HG03095 (cell line): Measurements from ENCODE around the gene VAV2.

Source experiments
- ATAC-seq: cut with Tn5 transposase; IDR thresholded peaks from one replicate; pipeline ENCODE4 v1.9.1; 2021; ENCODE audit warnings: moderate library complexity; ENCODE audit not compliant: unreplicated experiment

Gene VAV2

DNA sequence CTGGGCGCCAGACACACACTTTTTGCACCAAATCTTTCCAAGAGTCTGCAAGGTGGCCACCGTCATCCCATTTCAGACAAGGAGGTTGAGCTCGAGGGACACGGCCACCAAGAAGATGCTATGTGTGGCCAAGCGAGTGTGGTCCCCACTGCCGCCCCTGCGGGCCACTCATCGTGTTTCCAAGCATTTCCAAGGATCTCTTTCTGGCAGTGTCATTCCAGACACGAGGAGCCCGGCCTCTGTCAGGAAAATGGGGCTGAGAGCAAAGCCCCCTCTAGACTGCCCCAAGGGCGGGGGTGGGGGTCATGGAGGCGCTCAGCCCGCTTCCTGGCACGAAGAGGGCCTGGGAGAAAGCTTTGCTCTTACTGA is 10.6 kb downstream of the VAV2 start:
- no peak for ATAC-seq

DNA sequence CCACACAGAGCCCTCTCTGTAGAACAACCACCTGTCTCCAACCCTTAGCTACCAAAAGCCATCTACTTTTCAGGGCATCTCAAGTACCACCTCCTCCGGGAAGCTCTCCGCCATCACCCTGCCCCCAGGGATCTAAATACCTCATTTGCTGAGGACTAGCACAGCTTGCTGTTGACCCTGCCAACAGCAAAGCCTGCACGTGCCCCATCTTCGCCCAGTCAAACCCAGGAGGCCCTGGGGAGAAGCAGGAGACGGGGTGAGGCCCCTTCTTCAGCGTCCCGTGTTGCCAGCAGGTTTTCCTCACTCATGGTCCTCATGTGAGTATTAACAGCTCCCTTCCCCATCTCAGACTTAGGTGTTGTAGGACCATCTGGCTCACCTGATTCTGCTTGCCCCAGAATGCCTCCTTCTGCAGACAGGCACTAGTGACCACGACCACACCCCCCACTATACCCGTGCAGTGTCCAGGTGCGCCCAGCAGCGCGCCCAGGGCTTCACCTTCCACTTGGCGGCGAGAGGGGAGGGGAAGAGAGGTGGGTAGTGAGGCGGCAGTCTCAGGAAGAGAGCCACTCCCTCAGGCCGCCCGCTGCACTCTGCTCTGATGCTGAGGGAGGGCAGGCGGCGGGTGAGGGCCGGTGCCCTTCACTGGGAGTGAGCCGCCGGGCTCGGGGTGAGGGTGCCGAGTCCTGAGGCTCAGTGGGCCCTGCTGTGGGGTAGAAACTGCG is 11.1 kb downstream of the VAV2 start:
- no peak for ATAC-seq

DNA sequence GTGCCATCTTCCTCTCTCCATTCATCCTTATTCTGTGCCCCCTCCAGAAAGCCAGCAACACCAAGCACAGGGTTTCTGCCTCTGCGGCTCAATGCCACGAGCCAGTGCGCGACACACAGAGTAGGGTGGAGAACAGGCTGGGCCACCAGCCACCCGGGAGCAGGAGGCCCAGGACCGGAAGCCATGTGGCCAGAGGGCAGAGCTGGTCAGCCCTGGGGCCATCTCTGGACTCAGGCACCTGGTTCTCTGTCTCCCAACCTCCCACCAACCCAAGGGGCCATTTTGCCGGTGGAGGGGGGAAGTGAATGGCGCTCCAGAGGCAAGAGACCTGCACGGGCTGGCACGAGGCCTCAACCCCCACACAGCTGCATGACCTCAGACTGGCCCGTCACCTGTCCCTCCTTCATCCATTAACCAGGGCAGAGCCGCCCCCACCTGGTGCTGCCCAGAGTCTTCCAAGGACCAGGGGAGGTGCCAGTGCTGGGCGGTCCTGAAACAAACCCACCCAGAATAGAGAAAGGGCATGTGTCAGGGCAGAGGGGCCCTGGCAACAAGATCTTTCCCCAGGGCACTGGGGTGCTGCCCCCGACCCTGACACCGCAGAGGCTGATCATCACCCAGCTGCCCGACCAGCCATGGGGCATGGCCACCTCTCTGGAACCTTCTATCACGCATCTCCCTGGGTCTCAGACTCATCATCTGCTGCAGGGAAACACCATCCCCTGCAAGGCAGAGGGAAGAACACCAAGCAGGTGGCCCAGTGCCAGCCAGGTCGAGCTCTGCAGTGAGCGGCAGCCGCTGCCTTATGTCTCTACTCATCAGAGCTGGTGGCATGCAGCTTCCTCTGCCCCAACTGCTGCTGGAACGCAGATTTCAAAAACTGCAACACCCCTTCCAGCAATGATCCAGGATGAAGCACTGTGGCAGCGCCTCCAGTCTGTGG is 11.9 kb downstream of the VAV2 start:
- ATAC-seq: peak; percentile 8

DNA sequence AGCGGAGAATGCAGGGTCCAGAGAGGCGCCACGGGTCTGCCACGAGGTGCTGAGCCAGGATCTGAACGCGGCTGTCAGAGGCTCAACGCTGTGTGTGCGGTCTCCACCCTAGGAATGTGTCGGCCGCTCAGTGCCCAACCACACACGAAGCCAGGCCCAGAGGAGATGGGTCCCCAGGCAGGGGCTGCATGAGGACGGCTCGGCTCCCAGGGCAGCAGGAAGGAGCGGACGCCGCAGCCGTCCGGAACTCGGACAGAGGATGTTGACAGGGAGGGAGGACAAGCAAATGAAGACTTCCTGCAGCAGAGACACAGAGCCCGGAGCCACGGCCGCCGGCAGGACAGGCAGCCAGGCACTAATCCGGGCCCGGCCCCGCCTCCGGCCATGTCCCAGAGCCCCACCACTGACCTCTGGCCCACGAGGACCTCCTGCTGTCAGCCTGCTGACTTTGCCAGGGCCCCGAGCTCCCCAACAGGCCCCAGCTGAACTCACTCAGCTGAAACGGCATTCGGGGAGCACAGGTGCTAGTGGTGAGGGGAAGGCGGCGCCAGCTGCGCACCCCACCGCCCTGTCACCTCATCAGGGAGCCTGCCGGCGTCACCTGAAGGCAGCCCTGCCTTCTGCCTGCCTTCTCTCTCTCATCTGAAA is 12.7 kb downstream of the VAV2 start:
- ATAC-seq: peak; percentile 60

DNA sequence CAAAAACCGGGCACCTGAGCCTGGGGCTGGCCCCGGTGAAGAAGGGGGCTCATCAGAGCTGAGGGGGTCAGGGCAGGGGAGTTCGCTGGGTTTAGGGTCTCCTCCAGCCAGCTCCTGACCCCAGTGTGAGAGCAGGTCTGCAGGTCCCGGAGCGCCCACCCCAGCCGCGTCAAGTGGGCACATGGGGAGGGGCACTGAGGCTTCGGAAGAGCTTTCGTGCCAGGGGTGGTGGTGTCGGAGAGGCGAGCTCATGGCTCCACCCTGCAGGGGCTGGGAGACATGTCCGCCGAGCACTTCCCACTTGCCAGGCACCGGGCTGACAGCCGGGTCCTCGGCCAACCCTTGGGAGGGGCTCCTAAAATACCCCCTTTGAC is 13.2 kb downstream of the VAV2 start:
- ATAC-seq: no peak

DNA sequence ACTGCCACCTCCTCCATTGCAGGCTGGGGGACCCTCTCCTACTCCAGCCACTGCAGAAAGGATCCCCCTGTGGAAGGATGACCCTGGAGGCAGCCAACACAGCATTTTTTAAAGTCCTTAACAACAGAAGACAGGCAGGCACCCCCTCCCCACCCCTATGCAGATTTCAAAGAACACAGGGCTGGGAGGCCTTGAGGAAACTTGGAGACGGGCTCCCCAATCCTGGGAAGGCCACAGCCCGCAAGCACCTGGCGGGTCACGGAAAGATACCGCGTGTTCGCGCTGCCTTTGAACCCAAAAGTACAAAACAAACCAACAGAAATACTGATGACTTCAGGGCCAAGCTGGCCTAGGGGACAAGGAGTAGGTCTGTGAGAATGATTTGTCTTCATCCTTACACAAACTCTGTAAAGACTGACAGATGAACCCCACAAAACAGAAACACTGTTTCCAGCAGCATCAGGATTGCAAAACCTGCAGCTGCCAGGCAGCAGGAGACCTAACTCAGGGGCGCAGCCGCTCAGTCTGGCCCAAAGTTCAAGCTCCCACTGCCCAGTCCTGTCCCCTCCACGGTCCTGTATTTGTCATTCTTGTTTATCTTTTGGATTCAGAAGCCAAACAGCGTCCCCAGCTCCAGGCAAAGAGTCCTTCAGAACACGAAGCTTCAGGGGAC is 13.8 kb downstream of the VAV2 start:
- no peak for ATAC-seq

DNA sequence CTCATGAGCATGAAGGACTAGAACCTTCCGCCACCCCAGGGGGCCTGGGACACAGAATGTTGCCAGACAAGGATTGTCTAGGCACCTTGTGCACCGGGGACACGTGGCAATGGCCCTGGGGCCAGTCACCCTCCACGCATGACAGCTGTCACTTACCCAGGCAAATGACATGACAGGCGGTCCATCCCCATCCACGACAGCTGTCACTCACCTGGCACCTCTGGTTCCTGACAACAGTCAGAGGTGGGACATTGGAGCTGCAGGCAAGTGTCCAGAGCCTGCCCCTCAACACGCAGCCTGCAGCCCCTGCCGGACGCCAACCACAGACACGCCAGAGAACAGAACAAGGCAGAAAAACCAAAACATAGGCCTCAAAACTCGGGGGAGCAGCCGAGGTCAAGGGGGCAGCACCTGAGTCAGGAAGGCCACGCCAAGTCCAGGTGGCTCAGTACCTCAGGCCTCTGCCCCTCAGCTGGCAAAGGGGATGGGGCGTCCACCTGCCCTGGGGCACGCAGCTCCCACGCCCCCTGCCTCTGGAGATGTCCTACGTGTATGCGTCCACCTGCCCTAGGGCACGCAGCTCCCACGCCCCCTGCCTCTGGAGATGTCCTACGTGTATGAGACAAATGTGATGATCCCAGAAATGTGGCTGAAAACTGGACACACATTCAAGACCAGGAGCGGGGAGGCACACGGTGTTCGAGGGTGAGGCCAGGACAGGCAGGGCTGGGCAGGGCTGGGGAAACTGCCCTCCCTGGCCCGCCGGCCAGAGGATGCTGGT is 14.5 kb downstream of the VAV2 start:
- ATAC-seq: no peak

DNA sequence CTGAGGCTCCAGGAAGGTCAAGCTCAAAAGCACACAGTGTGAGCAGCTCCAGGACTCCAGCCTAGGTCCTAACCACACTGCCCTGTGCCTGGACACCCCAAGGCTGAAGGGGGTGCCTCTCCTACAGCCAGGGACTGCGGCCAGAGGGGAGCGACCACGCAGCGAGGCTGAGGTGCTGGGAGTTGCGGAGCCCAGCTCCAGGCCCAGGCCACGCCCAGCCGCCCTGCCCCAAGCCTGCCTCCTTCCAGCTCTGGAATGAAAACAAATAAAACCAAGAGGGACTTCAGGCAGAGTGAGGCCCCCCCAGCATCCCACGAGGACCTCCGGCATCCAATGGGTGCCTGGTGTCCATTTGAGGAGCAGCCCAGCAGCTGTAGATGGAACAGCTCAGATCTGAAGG is 15.2 kb downstream of the VAV2 start:
- no peak for ATAC-seq

DNA sequence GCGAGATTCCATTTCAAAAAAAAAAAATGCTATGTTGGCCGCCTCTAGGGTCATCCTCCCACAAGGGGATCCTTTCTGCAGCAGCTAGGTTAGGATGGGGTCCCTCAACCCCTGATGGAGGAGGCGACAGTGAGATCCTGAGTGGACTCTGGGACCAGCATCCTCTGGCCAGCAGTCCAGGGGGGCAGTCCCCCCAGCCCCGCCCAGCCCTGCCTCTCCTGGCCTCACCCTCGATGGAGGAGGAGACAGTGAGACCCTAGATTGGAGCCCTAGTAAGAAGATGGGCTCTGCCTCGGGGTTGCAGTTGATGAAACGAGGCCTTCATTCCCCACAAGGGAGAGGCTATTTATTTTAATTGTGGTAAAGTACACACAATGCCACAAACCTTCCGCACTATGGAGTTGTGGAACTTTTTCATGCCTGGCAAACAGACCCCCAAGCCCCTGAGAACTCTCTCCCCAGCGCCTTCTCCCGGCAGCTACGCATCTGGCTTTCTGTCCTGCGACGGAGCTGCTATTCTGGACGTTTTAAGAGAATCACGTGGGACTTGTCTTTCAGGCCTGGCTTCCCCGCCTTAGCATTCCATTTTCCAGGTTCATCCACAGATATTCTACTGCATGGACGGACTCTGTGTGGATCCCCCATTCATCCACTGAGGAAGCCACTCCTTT is 15.8 kb downstream of the VAV2 start:
- ATAC-seq: no peak

DNA sequence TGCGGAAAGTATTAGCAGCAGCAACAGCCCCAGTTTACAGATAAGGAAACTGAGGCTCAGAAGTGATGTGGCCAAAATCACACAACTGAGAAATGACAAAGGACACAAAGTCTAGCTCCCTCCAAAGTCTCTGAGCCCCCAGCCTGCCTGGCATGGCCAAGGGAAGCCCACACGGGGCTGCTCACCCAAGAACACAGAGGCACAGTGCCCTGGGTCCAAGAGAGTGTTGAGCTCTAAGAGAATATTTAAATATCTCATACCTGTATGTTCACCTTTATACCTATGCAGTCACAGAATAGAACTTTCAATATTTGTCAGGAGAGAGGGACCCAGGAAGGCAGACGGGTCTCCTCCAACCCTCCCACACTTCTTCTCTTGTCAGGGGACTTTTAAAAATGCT is 16.6 kb downstream of the VAV2 start:
- ATAC-seq: no peak

DNA sequence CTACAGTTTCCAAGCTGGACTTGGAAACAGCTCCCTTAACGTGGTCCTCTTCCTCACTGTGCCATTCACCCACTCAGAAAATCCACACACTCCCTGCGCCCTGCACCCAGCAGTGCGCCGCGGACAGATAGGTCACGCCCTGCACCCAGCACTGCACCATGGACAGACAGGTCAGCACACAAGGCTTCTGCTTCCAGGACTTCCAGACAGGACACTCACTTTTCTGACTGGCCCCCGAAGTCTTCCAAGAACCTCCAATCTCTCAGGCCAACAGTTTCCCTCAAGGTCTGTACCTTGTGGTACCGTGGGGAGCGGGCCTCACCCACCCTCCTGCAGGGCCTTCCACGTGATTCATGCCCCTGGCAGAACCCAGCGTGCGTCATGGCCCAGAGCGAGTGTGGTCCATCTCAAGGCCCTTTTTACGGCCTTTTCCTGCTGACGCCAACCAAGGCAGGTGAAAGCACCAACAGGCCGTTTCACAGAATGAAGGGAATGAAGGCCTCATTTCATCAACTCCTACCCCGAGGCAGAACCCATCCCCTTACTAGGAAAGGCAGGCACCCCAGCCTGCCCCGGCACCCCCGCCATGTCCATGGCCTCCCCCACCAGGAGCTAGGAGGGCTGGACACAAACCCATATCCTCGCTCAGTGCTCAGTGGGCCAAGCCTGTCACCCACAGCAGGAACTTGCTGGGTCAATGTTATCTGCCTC is 17.3 kb downstream of the VAV2 start:
- no peak for ATAC-seq

DNA sequence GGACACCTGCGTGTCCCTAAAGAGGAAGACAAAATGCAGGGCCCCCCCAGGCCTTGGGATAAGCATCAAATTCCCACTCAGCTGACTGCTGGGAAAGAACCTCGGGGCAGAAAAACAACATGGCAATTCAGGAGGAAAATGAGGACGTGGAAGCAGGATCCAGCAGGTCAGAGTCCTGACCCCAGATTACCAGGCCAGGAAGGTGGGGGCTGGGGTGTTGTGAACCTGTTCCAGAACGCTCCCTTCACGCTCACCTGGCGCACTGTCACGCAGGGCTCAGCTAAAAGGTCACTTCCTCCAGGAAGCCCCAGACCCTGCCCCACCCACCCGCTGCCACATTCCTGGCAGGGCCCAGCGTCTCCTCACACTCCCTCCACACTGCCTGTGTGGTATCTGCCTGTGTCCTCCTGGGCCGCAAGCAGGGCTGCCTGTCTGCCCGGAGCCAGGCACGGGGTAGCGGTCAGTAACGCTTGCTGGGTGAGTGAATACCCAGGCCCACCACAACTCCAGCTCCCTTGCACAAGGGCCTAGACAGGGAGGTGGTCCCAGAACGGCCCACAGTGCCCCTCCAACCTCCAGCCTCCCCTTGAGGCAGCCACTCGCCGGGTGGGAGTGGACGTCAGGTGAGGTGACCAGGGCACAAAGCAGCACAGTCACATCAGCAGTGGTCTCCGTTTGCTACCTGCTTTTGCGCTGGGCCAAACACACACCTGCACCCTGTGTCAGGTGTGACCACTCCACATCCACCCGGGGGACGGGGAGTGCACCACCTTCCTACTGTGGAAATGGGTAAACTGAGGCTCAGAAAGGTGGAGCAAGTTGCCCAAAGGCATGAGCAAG is 18.1 kb downstream of the VAV2 start:
- ATAC-seq: no peak

DNA sequence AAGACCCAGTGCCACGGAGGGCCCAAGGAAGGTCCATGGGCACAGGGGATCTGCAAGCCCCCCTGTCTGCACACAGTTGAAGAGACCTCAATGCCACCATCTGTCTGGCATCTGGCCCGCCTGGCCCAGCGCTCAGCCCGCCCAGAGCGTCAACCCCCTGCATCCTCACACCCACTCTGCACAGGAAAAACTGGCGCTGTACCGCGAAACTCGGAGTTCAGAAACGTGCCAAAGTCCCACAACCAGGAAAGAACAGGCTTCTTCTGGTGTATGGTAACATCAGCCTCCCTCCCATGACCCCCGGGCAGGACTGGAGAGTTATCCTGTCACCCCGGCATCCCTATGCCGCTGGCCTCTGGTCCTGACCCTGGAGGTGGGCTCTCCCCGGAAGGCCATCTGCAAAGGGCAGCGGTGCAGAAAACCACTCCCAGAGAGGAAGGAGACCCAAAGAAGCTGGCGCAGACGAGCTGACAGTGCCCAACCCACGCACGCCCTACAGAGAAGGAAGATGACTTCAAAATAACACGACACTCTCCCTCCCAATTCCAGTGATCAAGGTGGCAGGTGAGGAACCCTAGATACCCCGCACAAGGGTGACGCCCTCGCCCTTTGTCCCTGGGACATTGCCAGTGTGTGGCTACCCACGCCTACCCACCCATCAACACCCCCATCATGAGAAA is 18.9 kb downstream of the VAV2 start:
- ATAC-seq: no peak

DNA sequence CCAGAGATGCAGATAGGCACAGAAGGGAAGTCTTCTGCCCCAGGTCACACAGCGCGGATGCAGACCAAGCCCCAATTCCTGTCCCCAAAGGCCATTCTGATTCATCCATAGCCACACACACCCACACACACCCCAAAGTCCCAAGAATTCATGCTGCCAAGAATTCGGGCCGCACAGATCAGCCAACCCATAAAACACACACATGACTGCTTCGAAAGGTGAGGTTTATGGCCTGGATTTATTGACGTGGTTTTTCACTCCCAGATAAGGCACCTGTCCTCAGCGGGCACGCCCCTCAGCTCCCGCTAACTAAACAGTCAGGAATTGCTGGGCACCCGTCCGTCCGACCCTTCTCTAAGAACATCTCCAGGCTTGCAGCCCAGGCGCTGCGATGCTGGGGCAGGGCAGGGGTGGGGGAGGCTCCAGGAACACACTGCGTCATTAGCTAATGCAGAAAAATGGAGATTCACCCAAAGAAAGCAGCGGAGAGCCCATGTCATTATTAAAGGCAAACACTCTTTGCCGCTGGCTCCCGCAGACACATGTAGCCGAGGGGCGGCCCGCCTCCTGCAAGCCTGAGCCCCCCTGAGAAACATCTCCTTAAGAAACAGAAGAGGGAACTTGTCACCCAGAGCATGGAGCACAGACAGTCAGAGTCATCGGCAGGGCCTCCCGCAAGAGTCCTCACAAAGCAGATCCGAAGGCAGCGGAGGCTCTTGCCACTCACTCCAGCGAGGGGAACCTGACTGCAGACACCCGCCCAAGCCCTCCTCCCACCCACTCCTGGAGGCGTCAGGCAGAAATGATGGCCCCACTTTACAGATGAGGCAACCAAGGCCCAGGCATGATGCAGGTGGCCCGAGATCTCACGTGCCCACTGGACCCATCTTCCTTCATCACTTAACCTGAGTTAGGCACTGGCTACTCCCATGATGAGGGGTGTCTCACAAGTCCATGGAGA is 19.9 kb downstream of the VAV2 start:
- ATAC-seq: no peak

DNA sequence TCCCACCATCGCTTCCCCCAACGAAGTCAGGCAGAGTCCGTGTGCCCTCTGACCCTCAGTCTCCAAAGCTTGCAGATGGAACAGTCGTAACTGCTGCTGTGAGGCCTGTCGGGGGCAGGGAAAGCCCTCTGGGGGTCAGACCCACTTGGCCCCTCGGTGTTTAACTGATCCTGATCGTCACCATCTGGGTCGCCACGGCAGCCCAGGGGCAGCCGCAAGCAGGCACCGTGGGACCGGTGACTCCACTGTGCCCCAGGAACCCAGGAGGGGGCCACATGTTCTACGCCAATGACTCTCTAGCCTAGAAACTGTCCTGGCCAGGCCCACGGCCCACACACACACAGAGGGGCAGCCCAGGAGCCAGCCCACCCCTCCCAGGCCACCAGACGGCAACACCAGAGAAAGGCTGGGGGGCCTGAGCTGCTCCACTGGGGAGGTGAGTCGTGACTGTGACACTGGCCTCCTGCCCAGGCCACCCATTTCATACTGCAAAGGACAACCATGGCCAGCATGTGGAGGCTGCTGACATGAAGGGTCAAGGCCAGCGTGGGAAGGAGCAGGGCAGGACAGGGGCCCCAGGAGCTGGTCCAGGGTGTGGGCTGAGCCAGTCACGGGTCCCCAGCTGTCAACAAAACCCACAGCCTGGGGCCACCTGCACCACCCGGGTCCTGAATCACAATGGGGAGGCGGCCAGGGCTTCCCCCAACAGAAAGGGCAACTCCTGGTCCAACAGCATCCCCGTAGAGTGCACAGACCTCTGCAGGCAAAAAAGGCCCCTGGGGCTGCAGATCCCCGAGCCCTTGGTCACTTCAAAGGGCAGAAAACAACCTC is 20.8 kb downstream of the VAV2 start:
- no peak for ATAC-seq

DNA sequence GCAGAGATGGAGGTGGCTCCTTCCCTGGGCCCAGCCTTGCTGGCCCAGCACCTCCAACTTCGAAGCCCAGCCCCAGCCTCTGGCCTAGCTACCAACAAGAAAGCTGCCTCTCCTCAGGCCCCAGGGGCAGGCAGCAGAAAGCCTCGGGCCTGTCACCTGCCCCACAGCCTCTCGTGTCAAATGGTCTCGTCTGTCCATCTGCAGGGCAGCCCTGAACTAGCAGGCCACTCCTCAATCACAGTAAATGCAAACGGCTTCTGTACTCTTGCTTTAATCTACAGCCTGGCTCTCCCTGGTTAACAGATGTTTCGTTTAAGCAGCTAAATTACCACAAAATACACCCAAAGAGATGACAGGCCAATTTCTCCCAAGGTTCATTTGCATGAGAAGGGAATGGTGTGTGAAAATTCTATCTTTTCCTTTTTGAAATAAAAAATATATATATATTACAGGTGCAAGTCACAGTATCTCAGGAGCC is 21.5 kb downstream of the VAV2 start:
- ATAC-seq: no peak
